HG03432 (cell line): ENCODE measurements around the gene UBXN2A.
"Not testable (repeated sequence)": the region's sequence is repeated elsewhere in the genome, so short reads cannot be mapped to it uniquely, and the experiment has no call there.

Experiments used
- ATAC-seq: cut with Tn5 transposase; IDR thresholded peaks from one replicate; pipeline ENCODE4 v1.9.1; 2021; ENCODE audit warnings: mild to moderate bottlenecking, moderate library complexity; ENCODE audit not compliant: unreplicated experiment

Gene UBXN2A

GRCh38 chr2:24043133-24043532 lies 102.9 kb downstream of the UBXN2A start:
- not testable (repeated sequence) for ATAC-seq

DNA sequence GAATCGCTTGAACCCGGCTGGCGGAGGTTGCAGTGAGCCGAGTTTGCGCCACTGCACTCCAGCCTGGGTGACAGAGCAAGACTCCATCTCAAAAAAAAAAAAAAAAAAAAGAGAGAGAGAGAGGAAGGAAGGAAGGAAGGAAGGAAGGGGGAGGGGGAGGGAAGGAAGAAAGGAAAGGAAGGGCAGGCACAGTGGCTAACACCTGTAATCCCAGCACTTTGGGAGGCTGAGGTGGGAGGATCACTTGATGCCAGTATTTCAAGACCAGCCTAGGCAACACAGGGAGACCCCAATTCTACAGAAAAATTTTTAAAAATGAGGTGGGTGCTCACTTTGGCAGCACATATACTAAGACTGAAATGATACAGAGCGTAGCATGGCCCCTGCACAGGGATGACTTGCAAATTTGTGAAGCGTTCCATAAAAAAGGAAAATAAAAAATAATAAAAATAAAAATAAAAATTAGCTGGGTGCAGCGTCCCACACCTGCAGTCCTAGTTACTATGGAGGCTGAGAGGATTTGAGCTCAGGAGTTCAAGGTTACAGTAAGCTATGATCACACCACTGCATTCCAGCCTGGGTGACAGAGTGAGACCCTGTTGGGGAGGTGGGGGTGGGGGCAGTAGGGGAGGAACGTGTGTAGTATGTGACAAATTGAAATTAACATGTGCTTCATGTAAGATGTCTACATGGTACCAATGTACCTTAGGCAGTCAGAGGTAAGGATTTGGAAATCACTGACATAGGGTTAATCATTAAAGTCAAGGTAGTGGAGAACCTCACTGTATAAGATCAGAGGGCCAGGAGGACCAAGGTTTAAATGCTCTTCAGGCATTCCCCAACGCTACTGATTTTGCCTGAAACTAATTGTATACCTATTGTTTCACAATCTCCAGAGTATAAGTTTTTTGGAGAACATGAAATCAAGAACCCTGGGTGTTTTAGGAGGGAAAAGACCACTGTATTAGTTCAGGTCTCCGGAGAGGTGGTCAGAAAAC lies 105.5 kb downstream of the UBXN2A start:
- no peak for ATAC-seq

GRCh38 chr2:24046599-24046929 lies 106.3 kb downstream of the UBXN2A start:
- ATAC-seq: no peak

DNA sequence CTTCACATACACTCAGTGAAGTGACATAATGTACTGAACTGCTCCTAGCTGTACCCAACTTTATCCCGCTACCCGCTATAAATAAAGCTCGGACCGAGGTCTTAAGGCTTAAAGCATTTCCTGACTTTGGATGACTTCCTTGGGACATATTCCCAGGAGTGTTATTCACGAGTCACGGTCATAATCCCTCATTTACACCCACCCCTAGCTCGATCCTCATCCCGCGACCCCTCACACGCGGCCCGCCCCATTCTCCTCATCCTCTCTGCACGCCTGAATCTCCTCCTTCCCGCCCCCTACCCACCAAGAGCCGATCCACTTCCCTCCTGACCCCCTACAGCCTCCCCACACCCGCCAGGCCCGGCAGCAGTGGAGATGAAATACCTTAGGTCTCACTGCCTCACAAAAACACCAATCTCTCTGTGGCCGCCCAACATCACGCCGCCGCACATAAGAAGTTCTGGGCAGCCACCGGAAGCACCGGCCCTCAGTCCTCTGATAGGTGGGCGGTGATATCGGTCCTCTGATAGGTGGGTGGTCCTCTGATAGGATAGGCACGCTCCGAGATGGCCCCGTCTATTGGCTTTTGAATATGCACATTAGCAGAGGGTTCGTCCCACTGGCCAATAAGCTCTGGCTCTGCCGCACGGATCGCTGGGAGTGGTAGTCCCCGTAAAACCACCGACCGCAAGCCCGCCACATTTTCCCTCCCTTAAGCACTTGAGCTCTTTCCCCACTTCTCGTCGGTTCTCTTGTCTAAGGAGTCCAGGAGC lies 106.9 kb downstream of the UBXN2A start, which contains the start of gene WDCP:
WDCP (minus strand) TSS at position 462 of the 773 bp plus-strand sequence. CDS start 7,897 bp downstream, outside the sequence.
- peak; percentile 98 for ATAC-seq

GRCh38 chr2:24047703-24048033 lies 107.4 kb downstream of the UBXN2A start:
- no peak for ATAC-seq

GRCh38 chr2:24048769-24049484 lies 108.7 kb downstream of the UBXN2A start:
- no peak for ATAC-seq

- peak; percentile 30 for ATAC-seq
Measured at GRCh38 chr2:24049485-24050021, 109.3 kb downstream of the UBXN2A start, which contains the start of gene FKBP1B. TSS of gene FKBP1B (plus strand) at chr2:24049741. CDS start at chr2:24049850, 109 bp downstream.

GRCh38 chr2:24050041-24050979 lies 110.0 kb downstream of the UBXN2A start:
- ATAC-seq: no peak

GRCh38 chr2:24051833-24052232 lies 111.6 kb downstream of the UBXN2A start:
- no peak for ATAC-seq

- ATAC-seq: no peak
Measured at GRCh38 chr2:24052951-24053350, 112.7 kb downstream of the UBXN2A start.
